ENCODE data around the gene UBR2.

- TF ChIP-seq POLR2AphosphoS5 (IDR thresholded peaks at IDR 0.05; ENCODE audit: low read depth, low read length): no peak
- TF ChIP-seq SIN3A (IDR thresholded peaks at IDR 0.05; ENCODE audit: borderline replicate concordance, insufficient read depth, low read length): no peak
- no peak for TF ChIP-seq REST (IDR thresholded peaks at IDR 0.05; ENCODE audit: insufficient read depth in 1 of 2, low read depth in 2 of 2, low read length in 2 of 2)
Measured at GRCh38 chr6:42688281-42688680, 124.5 kb downstream of the UBR2 start.
